ENCODE measurements around the gene CACUL1. TPM values are rescaled to one million over a fixed set of nuclear protein-coding genes. Genes with fewer than 3 reads are reported as not detected.
"Not testable (repeated sequence)": the region's sequence is repeated elsewhere in the genome, so short reads cannot be mapped to it uniquely, and the experiment has no call there.

The CACUL1 gene
- total RNA-seq, result 17.7 TPM

GRCh38 chr10:118754556-118755423 is at the start of gene CACUL1:
TSS of gene CACUL1 (minus strand) at chr10:118754970. CDS start at chr10:118754762, 208 bp downstream.
- H3K9ac ChIP-seq (ENCODE audit: low read depth in 1 of 3, low read length in 3 of 3), result peak within 1 kb of the TSS; percentile 83 to 93 (median 93)
- H3K4me3 ChIP-seq (ENCODE audit: low read length in 3 of 3), result peak within 1 kb of the TSS; percentile 83 to 94 (median 90)
- no peaks in the 10 kb centered on the region for H3K36me3 ChIP-seq (ENCODE audit: control insufficient read depth in 3 of 3, insufficient read depth in 3 of 3, low read length in 3 of 3)
- H3K27ac ChIP-seq (ENCODE audit: low read depth, low read length), result peak within 1 kb of the TSS; percentile 85
- H3K9me3 ChIP-seq (ENCODE audit: control insufficient read depth in 3 of 3, low read length in 3 of 3), result no peaks in the 10 kb centered on the region
- H3K27me3 ChIP-seq (ENCODE audit: control insufficient read depth in 3 of 3, insufficient read depth in 3 of 3, low read length in 3 of 3), result no peaks in the 10 kb centered on the region
- peaks cover 13 to 27% (median 26%) of the 10 kb centered on the region in 3 donors for H3K4me1 ChIP-seq (ENCODE audit: control insufficient read depth in 3 of 3, insufficient read depth in 3 of 3, low read length in 3 of 3)

- H3K4me3 ChIP-seq (ENCODE audit: low read length in 3 of 3), result no peak overlapping the region
- no peaks in the 10 kb centered on the region for H3K9me3 ChIP-seq (ENCODE audit: control insufficient read depth in 3 of 3, low read length in 3 of 3)
- no peaks in the 10 kb centered on the region for H3K27me3 ChIP-seq (ENCODE audit: control insufficient read depth in 3 of 3, insufficient read depth in 3 of 3, low read length in 3 of 3)
- H3K9ac ChIP-seq (ENCODE audit: low read depth in 1 of 3, low read length in 3 of 3), result no peak overlapping the region
- H3K4me1 ChIP-seq (ENCODE audit: control insufficient read depth in 3 of 3, insufficient read depth in 3 of 3, low read length in 3 of 3), result no peaks in the 10 kb centered on the region
- H3K27ac ChIP-seq (ENCODE audit: low read depth, low read length), result no peak overlapping the region
- H3K36me3 ChIP-seq (ENCODE audit: control insufficient read depth in 3 of 3, insufficient read depth in 3 of 3, low read length in 3 of 3), result no peaks in the 10 kb centered on the region
Measured at GRCh38 chr10:118804262-118804773, 49.5 kb upstream of the CACUL1 start.

- Histone ChIP-seq H3K4me3 (ENCODE audit: low read length in 3 of 3) (no peak overlapping the region), H3K27me3 (ENCODE audit: control insufficient read depth in 3 of 3, insufficient read depth in 3 of 3, low read length in 3 of 3) (no peaks in the 10 kb centered on the region), H3K9me3 (ENCODE audit: control insufficient read depth in 3 of 3, low read length in 3 of 3) (no peaks in the 10 kb centered on the region), H3K9ac (ENCODE audit: low read depth in 1 of 3, low read length in 3 of 3) (no peak overlapping the region), H3K4me1 (ENCODE audit: control insufficient read depth in 3 of 3, insufficient read depth in 3 of 3, low read length in 3 of 3) (peaks cover 3 to 8% (median 4%) of the 10 kb centered on the region in 3 donors), H3K36me3 (ENCODE audit: control insufficient read depth in 3 of 3, insufficient read depth in 3 of 3, low read length in 3 of 3) (no peaks in the 10 kb centered on the region), H3K27ac (ENCODE audit: low read depth, low read length) (no peak overlapping the region)
Measured at GRCh38 chr10:118802126-118802793, 47.5 kb upstream of the CACUL1 start.

- Histone ChIP-seq H3K27ac (ENCODE audit: low read depth, low read length) (no peak overlapping the region), H3K9ac (ENCODE audit: low read depth in 1 of 3, low read length in 3 of 3) (no peak overlapping the region), H3K27me3 (ENCODE audit: control insufficient read depth in 3 of 3, insufficient read depth in 3 of 3, low read length in 3 of 3) (no peaks in the 10 kb centered on the region), H3K36me3 (ENCODE audit: control insufficient read depth in 3 of 3, insufficient read depth in 3 of 3, low read length in 3 of 3) (no peaks in the 10 kb centered on the region), H3K4me1 (ENCODE audit: control insufficient read depth in 3 of 3, insufficient read depth in 3 of 3, low read length in 3 of 3) (peaks cover 3 to 8% (median 4%) of the 10 kb centered on the region in 3 donors), H3K4me3 (ENCODE audit: low read length in 3 of 3) (no peak overlapping the region), H3K9me3 (ENCODE audit: control insufficient read depth in 3 of 3, low read length in 3 of 3) (no peaks in the 10 kb centered on the region)
Measured at GRCh38 chr10:118800920-118801319, 46.1 kb upstream of the CACUL1 start.

- H3K27ac ChIP-seq (ENCODE audit: low read depth, low read length), result no peak overlapping the region
- no peaks in the 10 kb centered on the region for H3K9me3 ChIP-seq (ENCODE audit: control insufficient read depth in 3 of 3, low read length in 3 of 3)
- no peak overlapping the region for H3K4me3 ChIP-seq (ENCODE audit: low read length in 3 of 3)
- peaks cover 3 to 8% (median 4%) of the 10 kb centered on the region in 3 donors for H3K4me1 ChIP-seq (ENCODE audit: control insufficient read depth in 3 of 3, insufficient read depth in 3 of 3, low read length in 3 of 3)
- H3K27me3 ChIP-seq (ENCODE audit: control insufficient read depth in 3 of 3, insufficient read depth in 3 of 3, low read length in 3 of 3), result no peaks in the 10 kb centered on the region
- no peaks in the 10 kb centered on the region for H3K36me3 ChIP-seq (ENCODE audit: control insufficient read depth in 3 of 3, insufficient read depth in 3 of 3, low read length in 3 of 3)
- no peak overlapping the region for H3K9ac ChIP-seq (ENCODE audit: low read depth in 1 of 3, low read length in 3 of 3)
Measured at GRCh38 chr10:118799777-118800176, 45.0 kb upstream of the CACUL1 start.

GRCh38 chr10:118798231-118798662 is 43.5 kb upstream of the CACUL1 start:
- Histone ChIP-seq H3K4me3 (ENCODE audit: low read length in 3 of 3) (no peak overlapping the region), H3K36me3 (ENCODE audit: control insufficient read depth in 3 of 3, insufficient read depth in 3 of 3, low read length in 3 of 3) (no peaks in the 10 kb centered on the region), H3K27me3 (ENCODE audit: control insufficient read depth in 3 of 3, insufficient read depth in 3 of 3, low read length in 3 of 3) (no peaks in the 10 kb centered on the region), H3K27ac (ENCODE audit: low read depth, low read length) (no peak overlapping the region), H3K9ac (ENCODE audit: low read depth in 1 of 3, low read length in 3 of 3) (no peak overlapping the region), H3K4me1 (ENCODE audit: control insufficient read depth in 3 of 3, insufficient read depth in 3 of 3, low read length in 3 of 3) (peaks cover 3 to 8% (median 4%) of the 10 kb centered on the region in 3 donors), H3K9me3 (ENCODE audit: control insufficient read depth in 3 of 3, low read length in 3 of 3) (no peaks in the 10 kb centered on the region)

- H3K27me3 ChIP-seq (ENCODE audit: control insufficient read depth in 3 of 3, insufficient read depth in 3 of 3, low read length in 3 of 3); H3K4me3 ChIP-seq (ENCODE audit: low read length in 3 of 3); H3K36me3 ChIP-seq (ENCODE audit: control insufficient read depth in 3 of 3, insufficient read depth in 3 of 3, low read length in 3 of 3); H3K27ac ChIP-seq (ENCODE audit: low read depth, low read length); H3K9ac ChIP-seq (ENCODE audit: low read depth in 1 of 3, low read length in 3 of 3); H3K9me3 ChIP-seq (ENCODE audit: control insufficient read depth in 3 of 3, low read length in 3 of 3): not testable (repeated sequence)
- peaks cover 3 to 17% (median 11%) of the 10 kb centered on the region in 3 donors for H3K4me1 ChIP-seq (ENCODE audit: control insufficient read depth in 3 of 3, insufficient read depth in 3 of 3, low read length in 3 of 3)
Measured at GRCh38 chr10:118794971-118795370, 40.2 kb upstream of the CACUL1 start.

GRCh38 chr10:118793545-118793944 is 38.8 kb upstream of the CACUL1 start:
- H3K27me3 ChIP-seq (ENCODE audit: control insufficient read depth in 3 of 3, insufficient read depth in 3 of 3, low read length in 3 of 3), result no peaks in the 10 kb centered on the region
- no peak overlapping the region for H3K27ac ChIP-seq (ENCODE audit: low read depth, low read length)
- H3K4me3 ChIP-seq (ENCODE audit: low read length in 3 of 3), result no peak overlapping the region
- H3K9ac ChIP-seq (ENCODE audit: low read depth in 1 of 3, low read length in 3 of 3), result no peak overlapping the region
- no peaks in the 10 kb centered on the region for H3K9me3 ChIP-seq (ENCODE audit: control insufficient read depth in 3 of 3, low read length in 3 of 3)
- peaks cover 3 to 14% (median 11%) of the 10 kb centered on the region in 3 donors for H3K4me1 ChIP-seq (ENCODE audit: control insufficient read depth in 3 of 3, insufficient read depth in 3 of 3, low read length in 3 of 3)
- no peaks in the 10 kb centered on the region for H3K36me3 ChIP-seq (ENCODE audit: control insufficient read depth in 3 of 3, insufficient read depth in 3 of 3, low read length in 3 of 3)

GRCh38 chr10:118792526-118792925 is 37.8 kb upstream of the CACUL1 start:
- peak overlapping the region in 1 of 3 donors; percentile 11 for H3K4me3 ChIP-seq (ENCODE audit: low read length in 3 of 3)
- no peaks in the 10 kb centered on the region for H3K27me3 ChIP-seq (ENCODE audit: control insufficient read depth in 3 of 3, insufficient read depth in 3 of 3, low read length in 3 of 3)
- H3K4me1 ChIP-seq (ENCODE audit: control insufficient read depth in 3 of 3, insufficient read depth in 3 of 3, low read length in 3 of 3), result peaks cover 0 to 9% (median 7%) of the 10 kb centered on the region in 3 donors
- no peak overlapping the region for H3K9ac ChIP-seq (ENCODE audit: low read depth in 1 of 3, low read length in 3 of 3)
- no peaks in the 10 kb centered on the region for H3K9me3 ChIP-seq (ENCODE audit: control insufficient read depth in 3 of 3, low read length in 3 of 3)
- H3K36me3 ChIP-seq (ENCODE audit: control insufficient read depth in 3 of 3, insufficient read depth in 3 of 3, low read length in 3 of 3), result no peaks in the 10 kb centered on the region
- peak overlapping the region; percentile 59 for H3K27ac ChIP-seq (ENCODE audit: low read depth, low read length)

GRCh38 chr10:118790058-118790457 is 35.3 kb upstream of the CACUL1 start:
- no peaks in the 10 kb centered on the region for H3K9me3 ChIP-seq (ENCODE audit: control insufficient read depth in 3 of 3, low read length in 3 of 3)
- no peak overlapping the region for H3K4me3 ChIP-seq (ENCODE audit: low read length in 3 of 3)
- H3K4me1 ChIP-seq (ENCODE audit: control insufficient read depth in 3 of 3, insufficient read depth in 3 of 3, low read length in 3 of 3), result peaks cover 0 to 9% (median 7%) of the 10 kb centered on the region in 3 donors
- H3K36me3 ChIP-seq (ENCODE audit: control insufficient read depth in 3 of 3, insufficient read depth in 3 of 3, low read length in 3 of 3), result no peaks in the 10 kb centered on the region
- no peaks in the 10 kb centered on the region for H3K27me3 ChIP-seq (ENCODE audit: control insufficient read depth in 3 of 3, insufficient read depth in 3 of 3, low read length in 3 of 3)
- no peak overlapping the region for H3K27ac ChIP-seq (ENCODE audit: low read depth, low read length)
- H3K9ac ChIP-seq (ENCODE audit: low read depth in 1 of 3, low read length in 3 of 3), result no peak overlapping the region

All from skeletal muscle tissue (tissue), 4 donors.